ENCODE measurements around the gene PYDC1. TPM values are rescaled to one million over a fixed set of nuclear protein-coding genes. Genes with fewer than 3 reads are reported as not detected.
A peak's percentile ranks its signal among the peaks of the same experiment; 100 is the strongest.

PYDC1 gene
- total and polyA plus RNA-seq, 2 donors (not counting 3 experiments of a cell fraction or from before 2014, with no cell fraction given), result not detected

DNA sequence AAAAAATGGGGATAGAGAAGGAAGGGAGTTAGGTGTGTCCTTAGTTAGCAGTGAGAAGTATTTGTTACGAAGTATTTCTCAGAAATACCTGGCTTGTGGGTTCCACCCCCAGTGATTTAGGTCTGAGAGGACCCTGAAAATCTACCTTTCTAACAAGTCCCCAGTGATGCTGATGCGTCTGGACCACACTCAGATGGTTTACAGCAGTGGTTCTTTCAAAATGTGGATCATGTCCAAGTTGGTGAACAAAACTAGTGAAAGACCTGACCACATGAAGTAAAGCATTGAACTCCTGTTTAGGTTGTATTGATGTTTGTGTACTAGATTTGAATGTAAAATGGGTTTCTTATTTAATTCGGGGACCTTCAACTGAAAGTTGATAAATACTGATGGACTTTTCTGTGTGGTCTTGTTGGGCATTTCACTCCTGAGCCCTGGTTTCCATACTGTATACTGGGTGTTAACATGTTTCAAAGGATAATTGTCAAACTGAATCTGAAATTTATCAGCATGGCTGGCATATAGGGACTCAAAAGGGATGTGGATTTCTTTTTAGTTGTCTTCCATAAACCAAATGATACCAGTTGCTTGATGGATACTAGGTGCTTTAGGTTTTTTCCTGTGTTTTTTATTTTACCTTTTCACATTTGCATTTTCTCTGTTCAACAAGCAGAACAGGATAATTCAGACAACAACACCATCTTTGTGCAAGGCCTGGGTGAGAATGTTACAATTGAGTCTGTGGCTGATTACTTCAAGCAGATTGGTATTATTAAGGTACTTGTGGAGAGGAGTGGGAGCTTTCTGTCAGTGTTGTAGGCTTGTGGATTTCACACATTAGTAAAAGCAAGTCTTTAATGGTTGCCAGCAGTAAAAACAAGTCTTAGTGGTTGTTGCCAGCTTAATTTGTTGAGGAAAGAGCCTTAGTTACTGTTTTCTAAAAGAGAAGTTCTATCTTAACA, 28.2 kb downstream of the PYDC1 start:
- Histone ChIP-seq H3K4me2 (ENCODE audit: insufficient read depth, low read length) (no peak overlapping the region), H3K36me3 (ENCODE audit: control insufficient read depth in 2 of 2, extremely low read depth in 1 of 2, insufficient read depth in 2 of 2, low read length in 2 of 2) (peaks cover 77 to 82% of the 10 kb centered on the region in 2 experiments), H3K79me2 (ENCODE audit: control insufficient read depth, insufficient read depth, low read length) (peaks cover 71% of the 10 kb centered on the region), H3K9me3 (replicated peaks; ENCODE audit: control insufficient read depth, insufficient read depth, low read length) (no peaks in the 10 kb centered on the region), H3K27ac (ENCODE audit: insufficient read depth, low read depth, low read length) (no peak overlapping the region), H3K9me1 (replicated peaks; ENCODE audit: control insufficient read depth, extremely low read depth, insufficient read depth, low read length) (no peaks in the 10 kb centered on the region), H3K4me1 (ENCODE audit: control insufficient read depth, extremely low read depth, insufficient read depth, low read length) (no peaks in the 10 kb centered on the region), H3K9ac (replicated peaks; ENCODE audit: extremely low read depth, insufficient read depth, low read length) (no peak overlapping the region), H3K4me3 (replicated peaks in 1 of 3; ENCODE audit: insufficient read depth in 1 of 3, low read depth in 1 of 3, low read length in 3 of 3) (no peak overlapping the region), H4K20me1 (replicated peaks; ENCODE audit: control insufficient read depth, extremely low read depth, insufficient read depth, low read length) (peaks cover 9% of the 10 kb centered on the region), H2AFZ (ENCODE audit: low read depth, low read length) (no peak overlapping the region), H3K27me3 (ENCODE audit: control insufficient read depth in 2 of 2, insufficient read depth in 2 of 2, low read length in 2 of 2) (no peaks in the 10 kb centered on the region)
- ChIA-PET POLR2A (interaction anchor here (1.8 kb wide), 1 partner anchor 9 kb away, joined by 5 read pairs; the partner anchor contains the start of gene FUS), CTCF (interaction anchor here (1.8 kb wide), 1 partner anchor 145 kb away, joined by 3 read pairs; no protein-coding TSS in a partner anchor)
- no TSS peak for BruUV-seq (replicated peaks)
- FAIRE-seq (peak; percentile 43), DNase-seq (ENCODE audit: low read depth, low spot score) (no peak)
- intact Hi-C loops (cut with micrococcal nuclease) (no loop called here), dilution Hi-C loops (cut with MboI; ENCODE audit: extremely low pct_ligation_motif_present, low sequenced_read_pairs) (no loop called here)
- TF ChIP-seq POLR2A (IDR thresholded peaks at IDR 0.05; ENCODE audit: low read depth, low read length), result peak; percentile 30
- no peak for TF ChIP-seq JUN (IDR thresholded peaks at IDR 0.05; ENCODE audit: borderline replicate concordance, insufficient read depth, insufficient read length, low read depth)

- Histone ChIP-seq H3K9me1 (replicated peaks; ENCODE audit: control insufficient read depth, extremely low read depth, insufficient read depth, low read length) (no peaks in the 10 kb centered on the region), H3K27me3 (ENCODE audit: control insufficient read depth in 2 of 2, insufficient read depth in 2 of 2, low read length in 2 of 2) (no peaks in the 10 kb centered on the region), H3K9me3 (replicated peaks; ENCODE audit: control insufficient read depth, insufficient read depth, low read length) (no peaks in the 10 kb centered on the region), H3K79me2 (ENCODE audit: control insufficient read depth, insufficient read depth, low read length) (peaks cover 80% of the 10 kb centered on the region), H3K27ac (ENCODE audit: insufficient read depth, low read depth, low read length) (no peak overlapping the region), H2AFZ (ENCODE audit: low read depth, low read length) (no peak overlapping the region), H3K36me3 (ENCODE audit: control insufficient read depth in 2 of 2, extremely low read depth in 1 of 2, insufficient read depth in 2 of 2, low read length in 2 of 2) (peaks cover 76% of the 10 kb centered on the region in 2 experiments), H4K20me1 (replicated peaks; ENCODE audit: control insufficient read depth, extremely low read depth, insufficient read depth, low read length) (peaks cover 18% of the 10 kb centered on the region), H3K4me1 (ENCODE audit: control insufficient read depth, extremely low read depth, insufficient read depth, low read length) (peaks cover 5% of the 10 kb centered on the region), H3K4me3 (replicated peaks in 1 of 3; ENCODE audit: insufficient read depth in 1 of 3, low read depth in 1 of 3, low read length in 3 of 3) (no peak overlapping the region), H3K9ac (replicated peaks; ENCODE audit: extremely low read depth, insufficient read depth, low read length) (no peak overlapping the region), H3K4me2 (ENCODE audit: insufficient read depth, low read length) (no peak overlapping the region)
- CTCF ChIA-PET, result no interaction called here
- no peak for DNase-seq (ENCODE audit: low read depth, low spot score)
- no peak for FAIRE-seq
- TF ChIP-seq GATA2 (IDR thresholded peaks at IDR 0.05; ENCODE audit: insufficient read depth, insufficient read length, low read depth, low read length) (no peak), POLR2A (IDR thresholded peaks at IDR 0.05; ENCODE audit: low read depth, low read length) (peak; percentile 27), JUN (IDR thresholded peaks at IDR 0.05; ENCODE audit: borderline replicate concordance, insufficient read depth, insufficient read length, low read depth) (no peak), POLR2AphosphoS5 (IDR thresholded peaks at IDR 0.05; ENCODE audit: insufficient read depth, low read depth, low read length) (no peak), EZH2 (IDR thresholded peaks at IDR 0.05; ENCODE audit: borderline replicate concordance, low read depth, low read length, severe bottlenecking) (no peak)
- dilution Hi-C loops (cut with MboI; ENCODE audit: extremely low pct_ligation_motif_present, low sequenced_read_pairs), result no loop called here
- intact Hi-C loops (cut with micrococcal nuclease), result no loop called here
- POLR2A ChIA-PET, result no interaction called here
- no TSS peak for BruUV-seq (replicated peaks)
Measured at GRCh38 chr16:31187808-31188189, 29.1 kb downstream of the PYDC1 start.
